NT2/D1 (cell line): ENCODE results near the gene BICDL1.

Experiments used
- SUZ12 ChIP-seq: IDR thresholded peaks from 2 replicates; pipeline ENCODE4 v1.6.1; 2011; ENCODE audit not compliant: insufficient read length, insufficient read depth; ENCODE audit errors: extremely low read depth
- YY1 ChIP-seq: IDR thresholded peaks from 2 replicates; pipeline ENCODE4 v1.6.1; 2011; ENCODE audit not compliant: insufficient read length, insufficient read depth
- ZNF274 ChIP-seq: IDR thresholded peaks from 2 replicates; pipeline ENCODE4 v1.6.1; 2011; ENCODE audit warnings: mild to moderate bottlenecking, low read depth, low read length

DNA sequence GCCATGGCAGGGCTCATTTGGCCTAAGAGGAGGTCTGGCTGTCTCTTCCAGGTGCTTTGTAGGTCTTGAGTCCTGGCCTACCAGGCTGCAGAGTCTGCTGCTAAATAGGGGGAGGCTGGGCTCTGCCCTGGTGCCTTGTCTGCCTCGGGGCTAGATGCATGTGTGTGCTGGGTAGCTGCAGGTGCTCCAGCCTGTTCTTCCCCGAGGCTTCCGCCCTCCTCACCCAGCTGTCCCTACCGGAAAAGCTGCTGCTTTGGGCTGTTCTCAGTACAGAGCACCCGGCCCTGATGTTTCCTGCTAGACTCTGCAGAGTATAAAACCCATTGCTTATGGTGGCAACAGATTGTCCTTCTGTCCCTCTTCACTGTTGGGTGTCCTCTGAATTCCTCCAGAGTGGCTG lies 89.8 kb downstream of the BICDL1 start:
- TF ChIP-seq YY1 (no peak), ZNF274 (no peak), SUZ12 (no peak)
